ENCODE data around the gene DOK7. TPM values are rescaled to one million over a fixed set of nuclear protein-coding genes. Genes with fewer than 3 reads are reported as not detected.

The DOK7 gene
- total RNA-seq, 2 experiments from 2014 or later: not detected

- Mint-ChIP-seq H3K9me3 (no peaks in the 10 kb centered on the region), H3K36me3 (ENCODE audit: low read depth) (peaks cover 74% of the 10 kb centered on the region), H3K27ac (no peak overlapping the region), H3K4me3 (no peak overlapping the region), H3K4me1 (ENCODE audit: low read depth) (peaks cover 5% of the 10 kb centered on the region), H3K27me3 (no peaks in the 10 kb centered on the region)
- H3K27me3 ChIP-seq (ENCODE audit: control insufficient read depth in 1 of 2, insufficient read depth in 2 of 2, low read length in 2 of 2): no peaks in the 10 kb centered on the region
- peak in 2 of 14 experiments; percentile 1 to 11 for DNase-seq
- TF ChIP-seq CTCF (IDR thresholded peaks at IDR 0.05): no peak
- peaks cover 89% of the 10 kb centered on the region for H3K36me3 ChIP-seq (ENCODE audit: insufficient read depth, low read length)
- H3K27ac ChIP-seq (ENCODE audit: low read depth in 1 of 2, low read length in 2 of 2): no peak overlapping the region
- H3K9me3 ChIP-seq (ENCODE audit: control insufficient read depth in 1 of 2, insufficient read depth in 1 of 2, low read length in 2 of 2): no peaks in the 10 kb centered on the region
- ChIA-PET POLR2A (no interaction called here), CTCF (no interaction called here)
- H3K4me3 ChIP-seq (ENCODE audit: low read length): no peak overlapping the region
- intact Hi-C loops (cut with DNase I, micrococcal nuclease): no loop called here
- H3K4me1 ChIP-seq (ENCODE audit: insufficient read depth, low read length): no peaks in the 10 kb centered on the region
- ATAC-seq (ENCODE audit: poor library complexity): no peak
These were observed 58.7 kb downstream of the DOK7 start for GRCh38 chr4:3521621-3522325.

GRCh38 chr4:3522326-3522640 lies 59.2 kb downstream of the DOK7 start:
- no peak overlapping the region for H3K27ac Mint-ChIP-seq
- H3K4me3 ChIP-seq (ENCODE audit: low read length): no peak overlapping the region
- no peak overlapping the region for H3K4me3 Mint-ChIP-seq
- ChIA-PET CTCF (no interaction called here), POLR2A (no interaction called here)
- intact Hi-C loops (cut with DNase I, micrococcal nuclease): no loop called here
- ATAC-seq (ENCODE audit: poor library complexity) (no peak), DNase-seq (peak in 1 of 14 experiments; percentile 9)
- no peaks in the 10 kb centered on the region for H3K27me3 ChIP-seq (ENCODE audit: control insufficient read depth in 1 of 2, insufficient read depth in 2 of 2, low read length in 2 of 2)
- no peak overlapping the region for H3K27ac ChIP-seq (ENCODE audit: low read depth in 1 of 2, low read length in 2 of 2)
- no peaks in the 10 kb centered on the region for H3K27me3 Mint-ChIP-seq
- peaks cover 10% of the 10 kb centered on the region for H3K4me1 Mint-ChIP-seq (ENCODE audit: low read depth)
- TF ChIP-seq CTCF (IDR thresholded peaks at IDR 0.05): no peak
- H3K9me3 Mint-ChIP-seq: no peaks in the 10 kb centered on the region
- H3K36me3 ChIP-seq (ENCODE audit: insufficient read depth, low read length): peaks cover 84% of the 10 kb centered on the region
- H3K36me3 Mint-ChIP-seq (ENCODE audit: low read depth): peaks cover 75% of the 10 kb centered on the region
- peaks cover 4% of the 10 kb centered on the region for H3K4me1 ChIP-seq (ENCODE audit: insufficient read depth, low read length)
- H3K9me3 ChIP-seq (ENCODE audit: control insufficient read depth in 1 of 2, insufficient read depth in 1 of 2, low read length in 2 of 2): no peaks in the 10 kb centered on the region

GRCh38 chr4:3522651-3523050 lies 59.5 kb downstream of the DOK7 start:
- no peak for TF ChIP-seq CTCF (IDR thresholded peaks at IDR 0.05)
- intact Hi-C loops (cut with DNase I, micrococcal nuclease): no loop called here
- Mint-ChIP-seq H3K27ac (no peak overlapping the region), H3K4me1 (ENCODE audit: low read depth) (peaks cover 11% of the 10 kb centered on the region), H3K9me3 (no peaks in the 10 kb centered on the region), H3K36me3 (ENCODE audit: low read depth) (peaks cover 72% of the 10 kb centered on the region), H3K4me3 (no peak overlapping the region), H3K27me3 (no peaks in the 10 kb centered on the region)
- Histone ChIP-seq H3K4me3 (ENCODE audit: low read length) (no peak overlapping the region), H3K4me1 (ENCODE audit: insufficient read depth, low read length) (peaks cover 7% of the 10 kb centered on the region), H3K27ac (ENCODE audit: low read depth in 1 of 2, low read length in 2 of 2) (no peak overlapping the region), H3K27me3 (ENCODE audit: control insufficient read depth in 1 of 2, insufficient read depth in 2 of 2, low read length in 2 of 2) (no peaks in the 10 kb centered on the region), H3K9me3 (ENCODE audit: control insufficient read depth in 1 of 2, insufficient read depth in 1 of 2, low read length in 2 of 2) (no peaks in the 10 kb centered on the region), H3K36me3 (ENCODE audit: insufficient read depth, low read length) (peaks cover 80% of the 10 kb centered on the region)
- DNase-seq (no peak), ATAC-seq (ENCODE audit: poor library complexity) (no peak)
- POLR2A ChIA-PET: no interaction called here
- CTCF ChIA-PET: no interaction called here

All from CD4-positive, alpha-beta T cell (primary cell).